AG09319 (cell line): ENCODE data around the gene LGI4.

Experiments
- DNase-seq: peaks from one replicate; pipeline ENCODE4 v3.0.0-alpha.2; 2010; ENCODE audit warnings: low read depth; ENCODE audit errors: extremely low read depth
- TF ChIP-seq, protein P1 (sequence below): IDR thresholded peaks from 2 replicates; pipeline ENCODE4 v1.5.1; 2011; ENCODE audit warnings: low read depth, mild to moderate bottlenecking, inconsistent platforms, low read length, moderate library complexity

Gene LGI4

DNA sequence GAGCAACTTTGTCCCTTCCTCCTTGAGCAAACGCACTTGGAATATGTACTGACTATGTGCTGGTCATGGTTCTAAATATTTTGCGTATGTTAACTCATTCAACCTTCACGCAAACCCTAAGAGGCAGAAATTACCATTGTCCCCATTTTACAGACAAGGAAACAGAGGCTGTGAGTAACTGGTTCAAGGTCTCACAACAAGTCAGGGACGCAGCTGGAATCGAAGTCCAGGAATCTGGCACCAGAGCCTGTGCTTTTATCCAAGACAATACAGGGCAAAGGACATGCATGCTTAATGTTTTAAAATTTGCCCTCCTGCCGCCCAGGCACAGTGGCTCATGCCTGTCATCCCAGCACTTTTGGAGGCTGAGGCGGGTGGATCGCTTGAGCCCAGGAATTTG is 24.7 kb upstream of the LGI4 start:
- TF ChIP-seq, protein P1, sequence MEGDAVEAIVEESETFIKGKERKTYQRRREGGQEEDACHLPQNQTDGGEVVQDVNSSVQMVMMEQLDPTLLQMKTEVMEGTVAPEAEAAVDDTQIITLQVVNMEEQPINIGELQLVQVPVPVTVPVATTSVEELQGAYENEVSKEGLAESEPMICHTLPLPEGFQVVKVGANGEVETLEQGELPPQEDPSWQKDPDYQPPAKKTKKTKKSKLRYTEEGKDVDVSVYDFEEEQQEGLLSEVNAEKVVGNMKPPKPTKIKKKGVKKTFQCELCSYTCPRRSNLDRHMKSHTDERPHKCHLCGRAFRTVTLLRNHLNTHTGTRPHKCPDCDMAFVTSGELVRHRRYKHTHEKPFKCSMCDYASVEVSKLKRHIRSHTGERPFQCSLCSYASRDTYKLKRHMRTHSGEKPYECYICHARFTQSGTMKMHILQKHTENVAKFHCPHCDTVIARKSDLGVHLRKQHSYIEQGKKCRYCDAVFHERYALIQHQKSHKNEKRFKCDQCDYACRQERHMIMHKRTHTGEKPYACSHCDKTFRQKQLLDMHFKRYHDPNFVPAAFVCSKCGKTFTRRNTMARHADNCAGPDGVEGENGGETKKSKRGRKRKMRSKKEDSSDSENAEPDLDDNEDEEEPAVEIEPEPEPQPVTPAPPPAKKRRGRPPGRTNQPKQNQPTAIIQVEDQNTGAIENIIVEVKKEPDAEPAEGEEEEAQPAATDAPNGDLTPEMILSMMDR = no peak
- DNase-seq = no peak

DNA sequence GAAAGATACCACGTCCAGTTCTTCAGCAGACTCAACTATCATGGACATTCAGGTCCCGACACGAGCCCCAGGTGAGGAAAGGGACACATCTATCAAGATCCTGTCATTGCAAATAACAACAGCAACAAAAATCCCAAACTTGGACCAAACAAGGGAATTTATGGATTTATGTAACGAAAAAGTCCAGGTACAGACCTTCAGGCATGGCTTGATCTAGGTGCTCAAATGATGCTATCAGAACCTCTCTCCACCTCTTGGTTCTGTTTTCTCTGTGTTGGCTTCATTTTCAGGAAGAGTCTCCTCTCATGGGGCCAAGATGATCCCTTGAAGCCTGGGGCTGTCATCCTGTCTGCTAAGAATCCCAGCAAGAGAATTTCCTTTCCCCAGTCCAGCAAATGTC is 22.6 kb upstream of the LGI4 start:
- TF ChIP-seq, protein P1 = no peak
- DNase-seq = no peak

DNA sequence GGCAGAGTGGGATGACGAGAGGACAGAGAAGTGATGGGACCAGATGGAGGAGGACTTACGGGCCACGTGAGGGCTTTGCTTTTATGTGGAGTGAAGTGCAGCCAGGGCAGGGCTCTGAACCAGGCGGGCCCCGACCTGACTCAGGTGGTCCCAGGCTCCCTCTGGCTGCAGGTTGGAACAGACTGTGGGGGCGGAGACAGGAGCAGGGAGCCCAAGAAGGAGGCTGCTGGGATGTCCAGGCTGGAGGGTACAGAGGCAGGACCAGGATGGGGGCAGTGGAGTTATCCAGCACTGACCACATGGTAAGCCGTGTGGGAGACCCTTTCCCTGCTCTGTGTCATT is 21.8 kb upstream of the LGI4 start:
- DNase-seq = no peak
- TF ChIP-seq, protein P1 = no peak

DNA sequence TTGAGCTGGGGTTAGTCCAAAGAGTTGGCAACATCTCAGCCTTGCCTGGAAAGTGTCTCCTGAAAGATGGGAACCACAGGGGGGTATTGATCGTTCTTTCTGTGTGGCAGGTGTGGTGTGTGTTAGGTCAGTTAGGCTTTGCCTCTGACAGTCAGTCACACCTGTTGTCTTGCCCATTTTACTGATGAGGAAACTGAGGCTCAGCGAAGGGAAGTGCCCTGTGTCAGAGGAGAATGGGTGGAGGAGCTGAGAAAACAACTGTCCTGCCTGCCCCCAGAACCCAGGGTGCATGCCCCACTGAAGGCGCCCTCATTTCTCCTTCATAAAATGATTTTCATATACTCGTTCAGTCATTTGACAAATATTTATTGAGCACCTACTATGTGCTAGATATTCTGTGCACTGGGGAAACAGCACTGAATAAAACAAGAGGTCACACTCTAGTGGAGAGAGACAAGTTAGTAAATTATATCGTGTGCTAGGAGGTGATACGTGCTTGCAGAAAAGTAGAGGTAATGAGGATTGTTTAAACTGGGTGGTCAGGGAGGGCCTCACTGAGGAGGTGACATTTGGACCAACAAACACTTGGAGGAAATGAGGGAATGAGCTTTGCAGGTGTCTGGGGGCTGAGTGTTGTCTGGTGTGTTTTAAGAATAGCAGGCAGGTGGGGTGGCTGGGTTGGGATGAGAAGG is 21.3 kb upstream of the LGI4 start:
- TF ChIP-seq, protein P1 = no peak
- DNase-seq = no peak

DNA sequence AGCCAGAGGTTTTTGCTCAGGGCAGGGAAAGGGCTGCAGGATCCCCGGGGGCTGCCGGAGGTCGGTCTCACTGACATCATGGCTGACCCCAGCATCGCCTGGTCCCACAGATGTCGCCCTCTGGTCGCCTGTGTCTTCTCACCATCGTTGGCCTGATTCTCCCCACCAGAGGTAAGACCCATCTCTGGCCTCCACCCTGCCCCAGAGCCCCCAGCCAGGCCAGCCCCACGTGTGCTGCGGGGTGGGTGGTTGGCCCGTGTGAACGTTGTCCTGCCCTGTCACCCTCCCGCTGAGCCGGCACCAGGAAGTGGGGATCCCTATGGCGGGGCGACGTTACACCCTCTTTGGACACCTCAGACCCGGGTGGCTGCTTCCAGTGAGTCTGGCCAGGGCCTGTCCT is 20.6 kb upstream of the LGI4 start:
- TF ChIP-seq, protein P1 = no peak
- DNase-seq = no peak

DNA sequence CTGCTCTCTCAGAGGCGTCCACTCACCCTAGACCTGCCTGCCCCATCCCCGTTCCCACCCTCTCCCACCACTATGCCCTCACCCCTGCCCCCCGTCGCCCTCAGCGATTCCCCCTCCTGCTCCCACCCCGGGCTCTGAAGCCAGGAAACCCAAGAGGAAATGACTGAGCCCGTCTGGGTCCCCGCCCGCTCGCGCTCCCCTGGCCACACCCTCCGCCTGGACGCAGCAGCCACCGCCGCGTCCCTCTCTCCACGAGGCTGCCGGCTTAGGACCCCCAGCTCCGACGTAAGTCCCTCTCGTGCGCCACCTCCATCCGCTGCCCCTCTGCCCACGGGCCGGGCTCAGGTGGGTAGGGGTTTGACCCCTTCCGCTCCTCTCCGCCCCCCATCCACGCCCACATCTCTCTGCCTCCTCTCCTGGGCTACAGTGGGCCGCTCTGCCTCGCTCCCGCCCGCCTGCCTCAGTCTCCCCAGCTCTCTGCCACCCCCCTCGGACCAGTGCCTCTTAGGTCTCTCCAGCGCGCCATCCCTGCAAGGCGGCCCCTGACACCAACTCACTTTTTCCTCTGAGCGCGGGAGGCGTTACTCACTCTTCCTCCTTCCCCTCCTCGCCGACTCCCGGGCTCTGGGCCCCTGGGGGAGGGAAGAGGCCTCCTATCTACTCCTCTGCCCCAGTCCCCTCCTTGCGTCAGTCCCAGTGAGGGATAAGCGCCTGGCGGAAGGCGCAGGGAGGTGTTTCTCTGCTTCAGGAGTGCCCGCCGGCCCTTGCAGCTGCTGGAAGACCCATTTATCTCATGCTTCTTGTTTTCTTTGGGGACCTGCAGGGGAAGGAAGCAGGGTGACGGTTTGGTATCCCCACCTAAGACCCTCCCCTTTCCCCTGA is 19.9 kb upstream of the LGI4 start, which contains the start of gene FXYD5:
FXYD5 (plus strand) TSS at position 211 of the 882 bp plus-strand sequence. CDS start 816 bp downstream, outside the sequence.
- TF ChIP-seq, protein P1 = no peak; the same call in none of the 2 replicates
- DNase-seq = peak; percentile 34
